Lung (tissue), 12 donors: ENCODE data around the gene C10orf105. TPM values are rescaled to one million over a fixed set of nuclear protein-coding genes. Genes with fewer than 3 reads are reported as not detected.

Source experiments
- ATAC-seq: fragments of 200-7000 bp; cut with Tn5 transposase; one replicate; pipeline ENCODE4 v1.9.1; 2020; ENCODE audit warnings: moderate number of reproducible peaks; ENCODE audit not compliant: insufficient read depth, low FRiP score
- DNase-seq, 3 donors: peaks; one replicate each; pipeline ENCODE4 v3.0.0-alpha.2; 2013 to 2017
- H3K27ac ChIP-seq, 2 donors: one replicate each; pipeline ENCODE4 v1.5.1; 2013; ENCODE audit warnings: mild to moderate bottlenecking in 2 of 2, moderate library complexity in 2 of 2, control low read depth in 1 of 2, inconsistent platforms in 1 of 2, low read depth in 1 of 2, low read length in 1 of 2
- H3K27me3 ChIP-seq, 3 donors: one replicate each; pipeline ENCODE4 v1.5.1; 2013; ENCODE audit warnings: low read length in 2 of 3; ENCODE audit not compliant: control insufficient read depth in 3 of 3, insufficient read depth in 3 of 3
- H3K36me3 ChIP-seq, 4 donors: one replicate each; pipeline ENCODE4 v1.5.1; 2013; ENCODE audit warnings: low read length in 4 of 4, mild to moderate bottlenecking in 1 of 4, moderate library complexity in 1 of 4; ENCODE audit not compliant: control insufficient read depth in 4 of 4, insufficient read depth in 4 of 4
- H3K4me1 ChIP-seq, 5 donors: one replicate each; pipeline ENCODE4 v1.5.1; 2013; ENCODE audit warnings: low read length in 5 of 5, mild to moderate bottlenecking in 2 of 5, moderate library complexity in 1 of 5; ENCODE audit not compliant: control insufficient read depth in 5 of 5, insufficient read depth in 5 of 5
- H3K4me3 ChIP-seq: one replicate; pipeline ENCODE4 v1.5.1; 2013; ENCODE audit warnings: mild to moderate bottlenecking, control low read depth, moderate library complexity
- H3K9ac ChIP-seq, 2 donors: one replicate each; pipeline ENCODE4 v1.5.1; 2013; ENCODE audit warnings: low read length in 2 of 2, control low read depth in 1 of 2; ENCODE audit not compliant: insufficient read depth in 1 of 2
- H3K9me3 ChIP-seq, 4 donors: one replicate each; pipeline ENCODE4 v1.5.1; 2013; ENCODE audit warnings: low read length in 3 of 4, mild to moderate bottlenecking in 1 of 4, moderate library complexity in 1 of 4; ENCODE audit not compliant: control insufficient read depth in 4 of 4, insufficient read depth in 3 of 4
- CTCF ChIP-seq: IDR thresholded peaks from 2 replicates; pipeline ENCODE4 v1.5.1; 2012; ENCODE audit warnings: mild to moderate bottlenecking; ENCODE audit errors: control extremely low read depth, extremely low read depth
- WGBS, 2 donors: extraction: QIAGEN DNeasy Blood & Tissue Kit; methylation state at CpG; one replicate each; pipeline ENCODE4 v1.1.7; 2013; 5-methylcytosine and 5-hydroxymethylcytosine counted together
- polyA plus RNA-seq, 2 donors: library from polyadenylated mRNA; stranded (reverse); fragments of 200-250 nt; gene quantifications; one replicate each; pipeline ENCODE4 v1.2.1, GENCODE V29; 2013
- total RNA-seq, 2 donors: library from RNA; depleted of rRNA in 1 of 2; stranded (reverse); fragments of >200 nt in 1 of 2; gene quantifications; one replicate each; pipeline ENCODE4 v1.2.1, GENCODE V29; 2014 to 2021
- donor health status: control.
- donor health status: control.
- donor health status: Bipolar disorder and iron deficiency.
- donor health status: healthy.
- donor health status: DM: yes; HTN: yes; CAD: no.

Gene C10orf105
- total and polyA plus RNA-seq, 4 donors: 0.14 to 0.58 (median 0.27) TPM

- H3K4me1 ChIP-seq: peaks cover 0 to 50% (median 29%) of the 10 kb centered on the region in 5 donors
Measured at GRCh38 chr10:71714592-71714991, 5.0 kb downstream of the C10orf105 start.

GRCh38 chr10:71714031-71714410, 5.6 kb downstream of the C10orf105 start:
- ATAC-seq (no peak), DNase-seq (no peak)
- TF ChIP-seq CTCF: no peak
- H3K36me3 ChIP-seq: no peaks in the 10 kb centered on the region
- H3K4me1 ChIP-seq: peaks cover 0 to 44% (median 29%) of the 10 kb centered on the region in 5 donors
- WGBS, 2 donors: 40 to 46% methylated on average over 4 of the region's 4 CpGs
- peak overlapping the region in 1 of 2 donors; percentile 47 for H3K9ac ChIP-seq
- H3K27me3 ChIP-seq: peaks cover 0 to 4% (median 0%) of the 10 kb centered on the region in 3 donors
- no peaks in the 10 kb centered on the region for H3K9me3 ChIP-seq
- H3K4me3 ChIP-seq: no peak overlapping the region
- H3K27ac ChIP-seq: peak overlapping the region; percentile 82 to 89

More at GRCh38 chr10:71714592-71714991, 5.0 kb downstream of the C10orf105 start:
- no peak for DNase-seq
- no peak for TF ChIP-seq CTCF
- Histone ChIP-seq H3K27me3 (no peaks in the 10 kb centered on the region), H3K9me3 (no peaks in the 10 kb centered on the region), H3K9ac (no peak overlapping the region), H3K4me3 (no peak overlapping the region), H3K36me3 (no peaks in the 10 kb centered on the region), H3K27ac (peak overlapping the region; percentile 82 to 89)
- ATAC-seq: no peak
- 65 to 78% methylated on average over 5 of the region's 5 CpGs for WGBS, 2 donors

DNA sequence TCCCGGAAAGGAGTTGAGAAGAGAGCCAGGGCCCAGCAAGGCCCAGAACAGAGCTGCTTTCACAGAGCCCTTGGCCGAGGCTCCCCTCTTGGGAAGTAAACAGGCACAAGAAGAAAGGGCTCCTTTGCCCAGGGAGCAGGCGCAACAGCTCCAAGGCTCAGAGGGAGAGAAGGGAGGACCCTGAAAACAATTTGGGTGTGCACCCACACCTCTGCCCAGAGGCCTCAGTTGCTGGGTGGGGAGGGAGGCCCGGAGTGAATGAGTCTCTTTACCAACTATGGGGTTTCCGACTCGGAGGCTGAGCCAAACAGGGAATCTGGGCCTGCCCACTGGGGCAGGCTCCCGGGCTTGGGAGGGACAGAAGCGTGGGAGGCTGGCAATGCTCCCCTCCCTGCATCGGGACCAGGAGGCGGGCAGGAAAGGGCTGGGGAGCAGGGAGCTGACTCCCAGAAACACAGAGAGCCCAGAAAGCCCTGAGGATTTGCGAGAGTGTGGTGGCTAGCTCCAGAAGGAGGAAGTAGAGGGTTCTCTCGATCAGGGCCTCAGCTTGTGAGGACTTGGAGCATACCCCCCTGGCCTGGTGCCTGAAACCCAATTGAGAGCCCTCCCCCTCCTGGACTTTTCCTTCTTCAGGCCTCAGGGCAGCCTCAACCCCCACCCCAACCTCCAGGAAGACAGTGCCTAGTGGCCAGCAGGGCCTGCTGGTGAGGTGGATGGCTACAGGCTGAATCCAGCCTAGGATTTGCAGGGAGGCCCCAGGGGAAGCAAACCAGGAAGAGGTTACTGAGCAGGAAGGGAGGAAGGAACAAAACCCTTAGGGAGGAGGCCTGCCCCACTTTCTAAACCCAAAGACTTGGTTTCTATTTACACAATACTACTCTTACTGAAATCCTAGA, 6.2 kb downstream of the C10orf105 start:
- Histone ChIP-seq H3K4me1 (peaks cover 0 to 38% (median 26%) of the 10 kb centered on the region in 5 donors), H3K27ac (peak overlapping the region; percentile 82 to 89), H3K4me3 (no peak overlapping the region), H3K9me3 (no peaks in the 10 kb centered on the region), H3K9ac (peak overlapping the region in 1 of 2 donors; percentile 47), H3K27me3 (peaks cover 0 to 4% (median 0%) of the 10 kb centered on the region in 3 donors), H3K36me3 (no peaks in the 10 kb centered on the region)
- ATAC-seq: peak; percentile 84
- no peak for TF ChIP-seq CTCF
- DNase-seq: peak; percentile 61 to 81 (median 71)
- 17 to 26% methylated on average over 11 to 12 of the region's 12 CpGs for WGBS, 2 donors
